ENCODE measurements around the gene LCN9. TPM values are rescaled to one million over a fixed set of nuclear protein-coding genes. Genes with fewer than 3 reads are reported as not detected.

LCN9 gene, protein sequence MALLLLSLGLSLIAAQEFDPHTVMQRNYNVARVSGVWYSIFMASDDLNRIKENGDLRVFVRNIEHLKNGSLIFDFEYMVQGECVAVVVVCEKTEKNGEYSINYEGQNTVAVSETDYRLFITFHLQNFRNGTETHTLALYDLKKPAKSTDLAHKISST
- total RNA-seq (2011; cell fraction: chromatin; rRNA removed; ENCODE audit: low replicate concordance) = not detected in 2 replicates
- total RNA-seq (2011; cell fraction: nucleolus; rRNA removed) = not detected in 2 replicates
- not detected in 2 replicates for total RNA-seq (2011; cell fraction: nucleoplasm; rRNA removed)
- total RNA-seq (2014; rRNA removed) (not detected in 2 replicates), total RNA-seq (2014; rRNA removed; fragmentation: Illumina TruSeq; extraction: Trizol) (not detected in 2 replicates), total RNA-seq (2015; rRNA removed; fragmentation: Illumina TruSeq; extraction: Trizol) (not detected in 2 replicates), total RNA-seq (2021) (not detected in 2 replicates), polyA plus RNA-seq (2011; rRNA removed) (not detected in 2 replicates), polyA plus RNA-seq (2014; fragmentation: Illumina TruSeq; extraction: Trizol) (not detected in 2 replicates), polyA plus RNA-seq (2014; fragmentation: Nextera tagmentation; extraction: Ambion mirVana) (not detected), polyA plus RNA-seq (2014; rRNA removed) (not detected in 2 replicates), polyA minus RNA-seq (2011; rRNA and poly(A)+ RNA removed) (not detected in 2 replicates), Bru-seq, nascent RNA (not detected), BruChase-seq, experiment 1, labeled RNA remaining after a 2-hour chase (not detected), BruChase-seq, experiment 2, labeled RNA remaining after a 6-hour chase (not detected)
- not detected in 2 replicates for polyA plus RNA-seq (2011; cell fraction: cytosol; rRNA removed)
- not detected in 2 replicates for polyA plus RNA-seq (2011; cell fraction: nucleus; rRNA removed)
- not detected in 2 replicates for polyA plus RNA-seq (2012)
- polyA minus RNA-seq (2011; cell fraction: cytosol; rRNA and poly(A)+ RNA removed) = not detected in 2 replicates
- not detected in 2 replicates for polyA minus RNA-seq (2011; cell fraction: nucleus; rRNA and poly(A)+ RNA removed)
- long read RNA-seq, experiment 1 = 0 reads
- long read RNA-seq, experiment 2 = 0 reads
- long read RNA-seq, experiment 3 = 0 reads

DNA sequence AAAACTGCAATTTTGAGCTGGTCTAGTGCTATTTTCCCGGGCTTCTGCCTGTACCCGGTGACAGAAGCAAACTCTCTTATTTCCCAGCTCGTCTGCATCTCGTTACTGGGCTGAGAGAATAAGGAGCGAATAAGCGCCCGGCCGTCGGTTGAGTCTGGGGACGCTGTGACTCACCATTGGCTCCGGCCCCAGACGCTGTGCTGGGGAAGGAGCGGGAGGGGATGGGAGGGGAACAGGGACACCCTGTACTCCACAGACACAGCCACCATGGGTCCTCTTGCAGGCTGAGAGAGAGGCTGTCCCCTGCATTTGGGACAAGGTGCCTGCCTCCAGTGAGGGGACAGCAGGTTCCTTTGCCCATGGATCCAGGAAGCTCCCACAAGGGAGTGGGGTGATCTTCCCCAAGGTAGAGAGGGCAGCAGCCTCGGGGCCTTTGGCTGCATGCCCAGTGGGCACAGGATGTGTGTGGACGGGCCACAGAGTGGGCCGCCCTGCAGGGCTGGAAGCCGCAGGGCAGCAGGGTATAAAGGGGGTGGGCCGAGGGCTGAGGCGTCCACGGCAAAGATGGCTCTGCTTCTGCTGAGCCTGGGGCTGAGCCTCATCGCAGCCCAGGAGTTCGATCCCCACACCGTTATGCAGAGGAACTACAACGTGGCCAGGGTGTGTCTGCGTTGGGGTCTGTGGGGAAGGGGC, at the start of gene LCN9:
TSS of gene LCN9 (plus strand) at position 552 of the 693 bp plus-strand sequence. CDS start at position 565, 13 bp downstream.
- POLR2A ChIA-PET = interaction anchor here (0.6 to 0.7 kb wide), 2 partner anchors 89 to 306 kb away, joined by 3 read pairs; no protein-coding TSS in a partner anchor
- CTCF ChIA-PET (ENCODE audit: low intra/inter-chr PET ratio) = no interaction called here
- no TSS peak for BruUV-seq (replicated peaks)
- TF ChIP-seq TAF15 (IDR thresholded peaks at IDR 0.05; ENCODE audit: low read depth, low read length) (no peak), NFYB (IDR thresholded peaks at IDR 0.05; ENCODE audit: extremely low read depth, insufficient read length) (no peak), NFIX (CRISPR knock-in tag; IDR thresholded peaks at IDR 0.05; ENCODE audit: low read depth) (no peak), HOXB6 (CRISPR knock-in tag; IDR thresholded peaks at IDR 0.05; ENCODE audit: borderline replicate concordance) (no peak), KAT7 (CRISPR knock-in tag; IDR thresholded peaks at IDR 0.05; ENCODE audit: borderline replicate concordance) (no peak), MXI1 (IDR thresholded peaks at IDR 0.05; ENCODE audit: low read depth, low read length) (no peak), ELF4 (CRISPR knock-in tag; IDR thresholded peaks at IDR 0.05) (no peak), NR2F6 (CRISPR knock-in tag; IDR thresholded peaks at IDR 0.05) (no peak), ZNF212 (CRISPR knock-in tag; IDR thresholded peaks at IDR 0.05) (no peak), TGIF2 (CRISPR knock-in tag; IDR thresholded peaks at IDR 0.05) (no peak), ZNF274 (IDR thresholded peaks at IDR 0.05; ENCODE audit: borderline replicate concordance, low read depth, low read length) (no peak)
- TF ChIP-seq, protein P1, sequence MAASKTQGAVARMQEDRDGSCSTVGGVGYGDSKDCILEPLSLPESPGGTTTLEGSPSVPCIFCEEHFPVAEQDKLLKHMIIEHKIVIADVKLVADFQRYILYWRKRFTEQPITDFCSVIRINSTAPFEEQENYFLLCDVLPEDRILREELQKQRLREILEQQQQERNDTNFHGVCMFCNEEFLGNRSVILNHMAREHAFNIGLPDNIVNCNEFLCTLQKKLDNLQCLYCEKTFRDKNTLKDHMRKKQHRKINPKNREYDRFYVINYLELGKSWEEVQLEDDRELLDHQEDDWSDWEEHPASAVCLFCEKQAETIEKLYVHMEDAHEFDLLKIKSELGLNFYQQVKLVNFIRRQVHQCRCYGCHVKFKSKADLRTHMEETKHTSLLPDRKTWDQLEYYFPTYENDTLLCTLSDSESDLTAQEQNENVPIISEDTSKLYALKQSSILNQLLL (CRISPR knock-in tag; IDR thresholded peaks at IDR 0.05; ENCODE audit: borderline replicate concordance) = no peak
- TF ChIP-seq, protein P2, sequence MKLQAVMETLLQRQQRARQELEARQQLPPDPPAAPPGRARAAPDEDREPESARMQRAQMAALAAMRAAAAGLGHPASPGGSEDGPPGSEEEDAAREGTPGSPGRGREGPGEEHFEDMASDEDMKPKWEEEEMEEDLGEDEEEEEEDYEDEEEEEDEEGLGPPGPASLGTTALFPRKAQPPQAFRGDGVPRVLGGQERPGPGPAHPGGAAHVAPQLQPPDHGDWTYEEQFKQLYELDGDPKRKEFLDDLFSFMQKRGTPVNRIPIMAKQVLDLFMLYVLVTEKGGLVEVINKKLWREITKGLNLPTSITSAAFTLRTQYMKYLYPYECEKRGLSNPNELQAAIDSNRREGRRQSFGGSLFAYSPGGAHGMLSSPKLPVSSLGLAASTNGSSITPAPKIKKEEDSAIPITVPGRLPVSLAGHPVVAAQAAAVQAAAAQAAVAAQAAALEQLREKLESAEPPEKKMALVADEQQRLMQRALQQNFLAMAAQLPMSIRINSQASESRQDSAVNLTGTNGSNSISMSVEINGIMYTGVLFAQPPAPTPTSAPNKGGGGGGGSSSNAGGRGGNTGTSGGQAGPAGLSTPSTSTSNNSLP (IDR thresholded peaks at IDR 0.05; ENCODE audit: borderline replicate concordance, low read depth, low read length) = no peak
- TF ChIP-seq, protein P3, sequence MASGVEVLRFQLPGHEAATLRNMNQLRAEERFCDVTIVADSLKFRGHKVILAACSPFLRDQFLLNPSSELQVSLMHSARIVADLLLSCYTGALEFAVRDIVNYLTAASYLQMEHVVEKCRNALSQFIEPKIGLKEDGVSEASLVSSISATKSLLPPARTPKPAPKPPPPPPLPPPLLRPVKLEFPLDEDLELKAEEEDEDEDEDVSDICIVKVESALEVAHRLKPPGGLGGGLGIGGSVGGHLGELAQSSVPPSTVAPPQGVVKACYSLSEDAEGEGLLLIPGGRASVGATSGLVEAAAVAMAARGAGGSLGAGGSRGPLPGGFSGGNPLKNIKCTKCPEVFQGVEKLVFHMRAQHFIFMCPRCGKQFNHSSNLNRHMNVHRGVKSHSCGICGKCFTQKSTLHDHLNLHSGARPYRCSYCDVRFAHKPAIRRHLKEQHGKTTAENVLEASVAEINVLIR (CRISPR knock-in tag; IDR thresholded peaks at IDR 0.05) = no peak

More for the DNA sequence above, at the start of gene LCN9:
- Histone ChIP-seq H2AFZ (ENCODE audit: low read depth, low read length) (no peak within 1 kb of the TSS), H4K20me1 (replicated peaks; ENCODE audit: control insufficient read depth, insufficient read depth, low read length) (peaks cover 7% of the 10 kb centered on the region; the same call in 1 of the 2 replicates), H3K36me3 (ENCODE audit: control insufficient read depth, insufficient read depth, low read length) (no peaks in the 10 kb centered on the region), H3K9me3 (replicated peaks; ENCODE audit: control insufficient read depth, insufficient read depth, low read depth, low read length) (no peaks in the 10 kb centered on the region), H3K79me2 (ENCODE audit: control insufficient read depth, insufficient read depth, low read length) (no peaks in the 10 kb centered on the region), H3K27ac (ENCODE audit: extremely low read depth, low read depth, low read length) (no peak within 1 kb of the TSS), H3K9ac (ENCODE audit: insufficient read depth in 1 of 2, low read depth in 2 of 2, low read length in 2 of 2) (no peak within 1 kb of the TSS), H3K27me3 (ENCODE audit: control insufficient read depth in 2 of 2, insufficient read depth in 2 of 2, low read length in 2 of 2) (peaks cover 39 to 78% of the 10 kb centered on the region in 2 experiments), H3K4me1 (replicated peaks in 1 of 2; ENCODE audit: control insufficient read depth in 2 of 2, insufficient read depth in 2 of 2, low read length in 2 of 2) (no peaks in the 10 kb centered on the region), H3K4me2 (ENCODE audit: insufficient read depth, low read length) (no peak within 1 kb of the TSS), H3K9me1 (ENCODE audit: control insufficient read depth, insufficient read depth, low read length) (no peaks in the 10 kb centered on the region), H3K4me3 (no peak within 1 kb of the TSS)
- WGBS (ENCODE audit: insufficient coverage, low coverage, missing lambda C conversion rate) = 2% methylated on average over 25 of the region's 25 CpGs
- in situ Hi-C loops (cut with MboI) (no loop called here), intact Hi-C loops (cut with micrococcal nuclease) (no loop called here)
- FAIRE-seq = no peak
- peak; percentile 54; the same call in 2 of the 3 replicates for ATAC-seq
- DNase-seq (ENCODE audit: extremely low read depth in 1 of 4, low spot score in 3 of 4) = no peak

Data from K562 (cell line).